ENCODE data around the gene AKR1E2.

The AKR1E2 gene

DNA sequence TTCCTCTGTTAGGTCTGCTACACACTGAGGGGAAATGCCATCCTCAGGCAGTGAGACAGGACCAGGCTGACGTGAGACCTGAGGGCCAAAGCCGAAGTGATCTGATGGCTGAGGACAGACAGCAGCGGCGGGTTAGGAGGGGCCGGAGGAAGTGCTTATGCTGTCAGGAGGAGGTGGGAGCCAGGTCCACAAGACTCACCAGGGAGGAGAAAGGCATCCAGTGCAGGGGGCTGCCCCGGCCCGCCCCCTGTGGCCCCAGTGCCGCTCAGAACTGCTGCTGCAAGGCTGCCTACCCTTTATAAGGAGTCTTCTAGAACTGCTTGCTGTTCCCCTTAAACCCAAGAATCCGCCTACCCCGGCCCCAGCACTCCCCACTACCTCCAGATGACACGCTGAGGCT is 19.8 kb downstream of the AKR1E2 start:
- DNase-seq (ENCODE audit: low read depth): no peak

DNA sequence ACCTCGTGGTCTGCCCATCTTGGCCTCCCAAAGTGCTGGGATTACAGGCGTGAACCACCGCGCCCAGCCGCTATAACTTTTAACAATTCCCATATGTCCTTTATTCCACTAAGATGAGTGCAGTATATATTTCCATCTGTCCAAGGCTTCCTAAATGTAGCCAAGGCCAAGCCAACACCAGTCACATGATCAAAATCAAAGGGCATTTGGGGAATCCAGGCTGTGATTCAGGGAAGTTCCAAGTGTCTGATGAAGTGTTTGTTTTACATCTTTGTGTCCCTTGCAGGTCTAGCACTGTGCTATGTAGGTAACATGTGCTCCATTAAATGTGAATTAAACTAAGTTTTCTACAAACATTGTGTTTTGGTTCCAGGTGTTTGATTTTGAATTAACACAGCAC is 20.8 kb downstream of the AKR1E2 start:
- DNase-seq (ENCODE audit: low read depth): no peak

DNA sequence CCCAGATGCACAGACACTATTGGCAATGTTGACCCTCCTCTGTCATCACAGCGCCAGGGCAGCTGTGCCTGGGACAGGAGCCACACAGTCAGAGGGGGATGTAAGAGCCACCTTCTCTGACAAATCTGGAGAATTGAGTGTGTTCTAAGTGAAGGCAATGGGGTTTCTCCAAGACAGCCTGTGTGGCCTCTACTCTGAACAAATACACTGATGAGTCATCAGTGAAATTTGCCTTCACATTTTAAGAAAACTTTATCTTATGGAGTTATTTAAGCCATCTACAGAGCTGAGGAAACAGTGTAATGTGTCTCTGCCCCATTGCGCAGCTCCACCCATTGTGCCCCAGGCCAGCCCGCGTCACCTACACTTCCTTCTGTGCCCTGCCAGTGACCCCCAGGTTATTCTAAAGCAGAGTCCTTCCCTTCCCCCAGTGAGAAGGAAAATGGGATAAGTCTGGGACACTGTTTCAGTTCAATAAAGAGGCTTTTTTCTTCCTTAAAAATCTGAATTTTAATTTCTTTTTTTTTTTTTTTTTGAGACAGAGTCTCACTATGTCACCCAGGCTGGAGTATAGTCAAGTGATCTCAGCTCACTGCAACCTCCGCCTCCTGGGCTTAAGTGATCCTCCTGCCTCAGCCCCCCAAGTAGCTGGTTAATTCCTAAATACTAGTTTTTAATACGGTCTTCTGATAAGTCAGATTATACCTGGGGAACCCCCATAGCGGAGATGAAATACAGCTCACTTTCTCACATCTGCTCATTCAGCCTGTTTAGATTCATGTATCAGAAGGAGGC is 21.8 kb downstream of the AKR1E2 start:
- DNase-seq (ENCODE audit: low read depth): no peak

DNA sequence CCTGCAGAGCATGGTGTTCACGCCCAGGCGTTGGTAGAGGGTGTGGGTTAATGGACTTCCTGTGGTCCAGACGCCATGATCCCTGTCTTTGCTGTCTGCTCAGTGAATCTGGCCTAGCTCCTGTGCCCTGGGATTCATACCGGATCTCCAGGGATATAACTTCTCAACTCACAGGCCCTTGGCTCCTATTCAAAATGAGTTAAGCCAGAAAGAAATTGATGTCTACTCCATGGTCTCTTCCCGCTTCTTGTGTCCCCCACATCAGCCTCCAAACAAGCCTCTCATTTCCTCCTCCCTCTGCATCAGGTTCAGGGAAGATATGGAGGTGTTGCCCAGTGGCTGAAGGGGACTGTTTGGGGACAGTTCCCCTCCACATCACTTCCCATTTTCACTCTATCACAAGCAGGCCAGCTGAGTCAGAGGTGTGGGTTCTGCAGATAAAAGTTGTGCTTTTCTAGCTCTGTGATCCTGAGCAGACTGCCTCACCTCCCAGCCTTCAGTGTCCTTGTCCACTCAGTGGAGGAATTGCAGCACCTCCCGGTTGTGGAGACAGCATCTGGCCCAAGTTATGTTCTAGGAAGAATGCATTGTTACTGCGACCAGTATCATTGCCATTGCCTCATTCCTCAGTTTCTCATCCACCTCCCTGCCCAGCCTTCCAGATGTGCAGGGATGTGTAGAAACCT is 22.5 kb downstream of the AKR1E2 start:
- no peak for DNase-seq (ENCODE audit: low read depth)

DNA sequence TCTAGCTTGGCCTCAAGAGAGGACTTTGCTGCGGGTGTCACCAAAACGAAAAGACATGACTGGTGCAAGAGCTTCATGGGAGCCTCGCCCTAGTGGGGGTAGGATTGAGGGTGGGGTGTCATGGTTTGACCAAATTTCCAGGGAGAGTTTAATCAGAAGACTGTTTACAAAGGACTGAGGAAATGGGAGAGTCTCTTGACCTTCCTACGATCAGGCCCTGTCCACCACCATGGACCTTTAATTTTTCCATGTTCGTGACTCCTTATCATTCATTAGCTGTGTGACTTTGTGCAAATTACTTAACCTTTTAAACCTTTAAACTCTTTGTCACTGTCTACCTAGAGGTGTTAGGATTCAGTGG is 23.0 kb downstream of the AKR1E2 start:
- DNase-seq (ENCODE audit: low read depth): no peak

DNA sequence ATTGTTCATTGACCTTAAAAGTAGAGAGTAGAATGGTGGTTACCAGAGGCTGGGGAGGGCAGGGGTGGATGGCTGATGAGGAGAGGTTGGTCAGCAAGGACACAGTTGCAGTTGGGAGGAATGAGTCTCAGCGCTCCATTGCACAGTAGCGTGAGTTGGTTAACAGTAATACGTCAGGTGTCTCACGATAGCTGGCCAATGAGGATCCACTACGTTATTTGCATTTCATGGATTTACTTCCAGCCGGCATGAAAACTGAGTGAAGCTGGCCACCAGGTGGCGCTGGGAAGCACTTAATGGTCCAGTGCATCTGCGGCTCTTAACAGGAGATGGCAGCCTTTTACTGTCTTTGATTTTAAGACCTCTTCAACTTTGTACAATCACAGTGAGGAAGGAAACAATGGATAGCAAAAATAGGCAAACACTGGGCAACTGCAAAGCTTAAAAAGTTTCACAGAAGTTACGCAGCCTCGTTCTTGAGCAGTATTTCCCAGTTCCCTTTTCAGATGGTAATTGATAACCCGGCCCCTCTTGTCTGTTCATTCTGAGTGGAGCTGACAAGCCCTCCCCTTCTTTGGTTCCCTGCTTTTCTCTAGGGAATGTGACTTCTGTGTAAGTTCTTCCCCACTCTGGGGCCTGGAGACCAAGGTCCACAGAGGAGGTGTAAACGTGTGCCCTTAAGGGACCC is 23.7 kb downstream of the AKR1E2 start:
- peak; percentile 87 for DNase-seq (ENCODE audit: low read depth)

DNA sequence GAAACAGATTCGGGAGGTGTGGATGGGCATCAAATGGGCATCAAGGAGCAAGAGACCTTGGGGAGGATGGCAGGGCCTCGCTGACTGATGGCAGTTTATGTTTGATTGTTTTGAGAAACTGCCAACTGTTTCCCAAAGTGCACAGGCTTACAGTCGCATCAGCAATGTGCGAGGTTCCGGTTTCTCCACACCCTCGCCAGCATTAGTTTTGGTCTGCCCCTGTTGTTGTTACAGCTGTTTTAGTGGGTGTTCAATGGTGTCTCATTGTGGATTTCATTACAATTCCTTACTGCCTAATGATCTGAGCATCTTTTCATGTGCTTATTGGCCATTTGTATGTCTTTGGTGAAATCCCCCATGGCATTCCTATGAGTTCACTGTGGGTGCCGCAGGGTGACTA is 24.4 kb downstream of the AKR1E2 start:
- no peak for DNase-seq (ENCODE audit: low read depth)

DNA sequence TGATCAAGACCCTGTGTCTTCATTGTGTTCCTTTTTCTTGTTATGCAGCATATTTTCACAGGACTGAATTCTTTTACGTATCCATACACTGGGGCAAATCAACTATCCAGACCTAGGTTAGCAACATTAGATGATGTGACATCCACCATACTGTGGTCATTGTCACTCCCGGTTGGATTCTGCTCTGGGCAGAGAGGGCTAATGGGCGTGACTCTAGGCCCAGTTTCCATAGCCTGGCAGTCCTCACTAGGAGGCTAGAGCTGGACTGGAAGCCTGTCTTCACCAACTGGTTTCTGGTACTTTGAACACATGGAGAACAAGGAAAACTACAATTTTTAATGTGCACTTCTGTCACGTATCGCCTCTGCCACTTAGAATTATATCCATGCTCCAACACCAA is 25.2 kb downstream of the AKR1E2 start:
- no peak for DNase-seq (ENCODE audit: low read depth)

DNA sequence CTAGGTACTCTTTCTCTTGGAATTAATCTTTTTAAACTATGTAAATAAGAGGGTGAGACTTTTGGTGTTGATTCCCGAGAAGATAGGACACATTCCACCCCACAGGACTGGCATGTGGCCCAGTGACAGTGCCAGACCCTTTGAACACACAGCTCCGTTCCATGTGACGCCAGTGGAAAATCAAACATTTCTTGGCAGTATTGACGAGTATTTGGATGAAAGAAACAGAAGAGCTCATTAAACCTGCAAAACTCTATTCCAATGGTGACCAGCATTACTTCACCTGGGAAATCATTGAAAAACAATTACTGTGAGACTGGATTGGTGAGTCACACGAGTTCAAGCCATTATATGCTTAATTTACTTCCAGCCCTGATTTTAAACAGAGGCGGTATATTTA is 25.8 kb downstream of the AKR1E2 start:
- DNase-seq (ENCODE audit: low read depth): no peak

DNA sequence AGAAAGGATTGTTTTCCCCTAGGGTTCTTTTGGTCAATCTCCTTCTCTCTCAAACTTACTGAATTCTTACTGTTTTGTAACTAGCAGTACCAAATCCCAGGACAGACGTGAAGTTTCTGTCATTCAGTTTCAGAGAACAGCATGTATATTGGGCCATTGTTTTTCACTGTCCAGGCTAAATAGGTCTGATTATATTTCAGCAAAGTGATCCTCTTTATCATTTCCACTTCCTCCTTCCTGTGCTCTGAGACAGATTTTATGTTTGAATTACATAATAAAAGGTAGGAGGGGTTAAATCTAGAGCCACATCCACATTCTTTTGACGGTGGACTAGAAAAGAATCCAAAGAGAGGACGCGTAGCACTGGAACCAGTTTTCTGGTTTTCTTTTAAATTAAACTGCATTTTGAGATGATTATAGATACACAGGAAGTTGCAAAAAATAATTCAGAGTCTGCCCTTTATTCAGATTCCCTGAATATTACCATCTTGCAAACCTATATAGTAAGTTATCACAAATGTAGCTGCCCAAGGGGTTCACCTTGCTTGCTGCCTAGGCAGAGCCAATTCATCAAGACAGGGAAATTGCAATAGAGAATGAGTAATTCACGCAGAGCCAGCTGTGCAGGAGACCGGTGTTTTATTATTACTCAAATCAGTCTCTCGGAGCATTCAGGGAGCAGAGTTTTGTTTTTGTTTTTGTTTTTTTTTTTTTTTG is 40.1 kb downstream of the AKR1E2 start:
- no peak for DNase-seq (ENCODE audit: low read depth)

DNA sequence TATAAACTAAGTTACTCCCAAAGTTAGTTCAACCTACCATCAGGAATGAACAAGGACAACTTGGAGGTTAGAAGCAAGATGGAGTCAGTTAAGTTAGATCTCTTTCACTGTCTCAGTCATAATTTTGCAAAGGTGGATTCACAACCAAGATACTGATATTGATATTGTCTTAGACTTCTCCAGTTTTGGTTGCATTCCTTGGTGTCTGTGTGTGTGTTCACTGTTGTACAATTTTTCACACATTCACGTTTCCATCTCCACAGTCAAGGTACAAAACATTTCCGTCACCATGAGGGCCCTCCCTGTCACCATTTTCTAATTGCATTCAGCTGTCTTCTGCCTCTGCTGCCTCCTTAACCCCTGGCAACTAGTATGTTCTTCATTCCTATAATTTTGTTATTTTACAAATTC is 41.1 kb downstream of the AKR1E2 start:
- DNase-seq (ENCODE audit: low read depth): no peak

DNA sequence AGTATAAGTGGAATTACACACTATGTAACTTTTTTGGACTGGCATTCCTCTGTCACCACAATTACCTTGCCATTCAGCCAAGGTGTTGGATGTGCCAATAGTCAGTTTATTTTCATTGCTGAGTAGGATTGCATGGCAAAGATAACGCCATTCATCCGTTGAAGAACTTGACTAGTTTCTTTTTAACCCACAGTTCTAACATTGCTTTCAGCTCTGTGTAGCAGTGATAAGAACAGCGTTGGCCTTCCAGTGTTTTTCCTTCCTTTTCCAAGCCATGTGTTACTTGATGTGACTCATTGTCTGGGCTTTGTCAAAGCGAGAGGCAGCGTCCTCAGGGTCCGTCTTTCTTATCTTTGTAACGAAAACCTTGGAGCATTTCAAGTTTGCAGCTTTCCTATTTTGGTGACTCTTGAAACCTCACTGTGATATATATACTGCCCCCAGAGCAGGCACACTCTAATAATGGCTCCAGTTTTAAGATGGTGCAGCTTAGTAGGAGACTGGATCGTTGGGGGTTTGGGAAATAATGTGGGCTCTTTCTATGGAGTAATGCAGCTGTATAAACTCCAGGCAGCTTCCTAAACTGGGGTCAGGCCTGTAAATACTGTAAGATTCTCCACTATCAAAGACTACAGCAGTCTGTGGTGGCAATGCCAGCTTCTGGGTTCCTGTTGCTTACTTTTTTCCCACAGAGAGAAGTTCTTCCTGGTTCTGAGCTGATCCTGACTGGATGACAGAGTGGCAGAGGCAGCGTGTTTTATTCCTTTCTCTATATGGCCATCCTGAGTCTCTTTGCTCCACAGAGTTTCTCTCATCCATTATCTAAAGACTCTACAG is 41.7 kb downstream of the AKR1E2 start:
- DNase-seq (ENCODE audit: low read depth): no peak

DNA sequence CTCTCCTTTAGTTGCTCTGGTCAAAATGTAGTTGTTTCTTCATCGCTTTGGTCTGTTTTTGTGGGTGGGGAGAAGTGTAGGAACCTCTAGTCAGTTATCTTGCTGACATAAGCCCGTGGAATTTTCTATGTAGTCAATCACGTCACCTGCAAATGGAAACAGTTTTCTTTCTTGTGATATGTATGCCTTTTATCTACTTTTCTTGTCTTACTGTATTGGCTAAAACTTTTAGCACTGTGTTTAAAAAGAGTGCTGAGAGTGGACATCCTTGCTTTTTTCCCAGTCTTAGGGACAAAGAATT is 42.3 kb downstream of the AKR1E2 start:
- DNase-seq (ENCODE audit: low read depth): no peak

DNA sequence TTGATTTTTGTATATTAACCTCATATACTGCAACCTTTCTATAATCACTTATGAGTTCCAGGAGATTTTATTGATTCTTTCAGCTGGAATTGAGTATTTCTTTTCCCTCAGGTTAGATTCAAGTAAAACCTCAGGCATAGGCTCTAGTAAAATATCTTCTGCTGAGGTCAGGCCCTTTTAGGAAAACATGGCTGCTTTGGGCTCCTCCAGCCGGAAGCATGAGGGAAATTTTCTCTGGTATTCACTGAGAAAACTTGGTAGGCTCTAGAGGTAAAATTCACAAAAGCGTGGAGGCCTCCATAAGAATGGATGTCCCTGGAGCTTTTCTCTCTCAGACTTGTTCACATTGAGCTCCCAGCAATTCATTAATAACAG is 56.7 kb downstream of the AKR1E2 start:
- no peak for DNase-seq (ENCODE audit: low read depth)

DNA sequence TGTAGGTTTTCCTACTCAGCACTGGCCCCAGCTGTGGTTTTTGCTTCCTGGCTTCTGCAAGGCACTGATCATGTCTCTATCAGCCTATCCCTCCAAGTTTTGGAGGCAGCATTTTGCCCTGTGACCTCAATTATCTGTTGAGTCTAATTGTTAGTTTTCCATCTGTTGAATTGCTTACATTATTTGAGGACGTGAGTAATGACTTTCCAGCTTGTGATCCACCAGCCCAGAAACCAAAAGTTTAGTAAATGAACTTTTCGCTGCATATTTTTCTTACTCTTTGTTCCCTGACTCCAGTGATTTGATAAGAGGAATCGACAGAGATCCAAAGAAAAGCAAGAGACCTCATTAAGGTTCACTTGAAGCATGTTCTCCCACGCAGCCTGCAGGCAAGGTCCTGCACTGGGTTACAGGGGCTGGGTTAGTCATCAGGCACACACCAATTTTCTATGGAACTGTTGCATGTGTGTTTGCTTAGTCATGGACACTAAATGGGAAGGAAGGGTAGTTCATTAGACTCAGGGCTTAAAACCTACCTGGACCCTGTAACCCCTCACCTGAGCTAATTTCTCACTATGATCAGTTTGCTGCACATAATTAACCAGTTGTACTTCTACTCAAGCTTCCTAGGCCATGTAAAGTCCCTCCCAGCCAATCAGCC is 57.2 kb downstream of the AKR1E2 start:
- no peak for DNase-seq (ENCODE audit: low read depth)

DNA sequence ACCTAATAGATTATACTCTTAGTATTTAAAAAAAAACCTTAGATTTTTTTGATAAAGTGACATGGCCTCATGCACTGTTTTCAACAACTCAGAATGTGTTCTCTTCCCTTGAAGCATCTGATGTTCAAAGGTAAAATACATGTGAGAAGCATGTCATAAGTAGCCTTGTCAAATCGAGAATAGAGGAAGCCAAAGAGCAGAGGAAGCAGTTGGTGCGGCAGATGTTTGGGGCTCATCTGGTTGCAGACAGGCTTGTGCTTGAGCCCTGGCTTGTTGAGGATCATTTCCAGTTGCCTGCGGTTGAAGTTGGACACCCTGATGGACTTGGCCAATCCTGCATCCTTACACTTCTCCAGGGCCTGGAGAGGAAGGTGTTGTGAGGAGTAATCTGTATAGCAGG is 59.2 kb downstream of the AKR1E2 start:
- DNase-seq (ENCODE audit: low read depth): no peak

DNA sequence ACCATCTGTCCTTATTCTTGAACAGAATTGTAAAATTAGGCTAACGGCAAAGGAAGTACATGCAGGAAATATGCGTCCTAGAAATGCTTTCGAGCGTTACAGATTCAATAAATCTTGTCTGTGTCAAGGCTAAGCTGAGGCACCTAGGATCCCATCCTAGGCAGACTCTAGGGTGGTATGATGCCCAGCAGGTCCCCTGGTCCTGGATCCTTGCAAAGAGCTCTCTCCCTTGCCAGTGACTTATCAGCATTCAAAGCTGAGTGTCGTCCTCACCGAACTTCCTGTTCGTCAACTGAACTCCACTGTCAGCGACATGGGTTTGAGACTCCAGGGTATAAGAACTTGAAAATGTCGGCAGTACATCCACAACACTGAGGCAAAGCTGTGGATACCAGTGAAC is 61.5 kb downstream of the AKR1E2 start:
- no peak for DNase-seq (ENCODE audit: low read depth)

DNA sequence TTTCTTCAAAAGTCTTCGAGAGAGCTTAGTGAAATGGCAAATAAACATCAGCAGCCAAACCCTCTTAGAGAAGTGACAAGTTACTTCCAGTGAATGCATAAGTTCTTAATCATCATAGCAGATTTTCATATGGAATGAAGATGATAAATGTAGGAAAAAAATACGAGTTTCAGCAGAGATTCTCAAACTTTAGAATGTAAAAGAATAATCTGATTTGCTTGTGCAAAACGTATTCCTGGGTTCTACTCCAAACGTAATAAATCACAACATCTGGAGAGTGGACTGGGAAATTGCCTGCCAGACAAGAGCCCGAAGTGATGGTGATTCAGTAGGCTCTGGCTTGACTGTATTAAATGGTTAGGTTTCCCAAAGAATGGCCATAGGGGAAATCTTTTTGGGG is 62.2 kb downstream of the AKR1E2 start:
- DNase-seq (ENCODE audit: low read depth): no peak

DNA sequence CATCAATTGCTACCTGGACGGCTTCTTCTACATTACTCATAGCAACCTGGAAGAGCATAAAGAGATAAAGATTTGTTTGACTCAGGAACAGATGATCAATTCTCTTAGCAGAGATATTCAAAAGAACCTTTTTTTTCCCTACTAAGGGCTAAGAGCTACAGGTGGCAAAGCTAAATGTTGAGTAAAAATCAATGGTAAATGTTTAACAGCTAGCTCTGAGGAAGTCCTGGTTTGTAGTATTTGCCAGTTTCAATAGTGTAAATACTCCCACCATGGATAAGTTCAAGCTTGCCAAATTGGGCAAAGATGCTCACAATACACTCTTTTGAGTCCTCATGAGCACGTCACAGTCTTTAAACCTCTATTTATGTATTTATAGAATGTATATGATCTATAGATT is 64.0 kb downstream of the AKR1E2 start:
- DNase-seq (ENCODE audit: low read depth): no peak

DNA sequence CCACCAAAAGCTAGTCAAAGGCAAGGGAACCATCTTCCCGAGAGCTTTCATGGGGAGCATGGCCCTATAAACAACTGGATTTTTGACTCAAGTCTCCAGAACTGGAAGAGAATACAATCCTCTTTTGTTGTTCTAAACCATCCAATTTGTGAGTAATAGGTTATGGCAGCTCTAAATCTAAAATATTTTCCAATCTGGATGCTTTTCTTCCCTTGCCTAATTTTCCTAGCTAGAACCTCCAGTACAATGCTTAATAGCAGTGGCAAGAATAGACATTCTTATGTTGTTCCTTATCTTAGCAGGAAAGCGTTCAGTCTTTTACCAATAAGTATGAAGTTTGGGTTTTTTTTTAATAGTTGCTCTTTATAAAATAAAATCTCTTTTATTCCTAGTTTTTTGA is 66.7 kb downstream of the AKR1E2 start:
- no peak for DNase-seq (ENCODE audit: low read depth)

DNA sequence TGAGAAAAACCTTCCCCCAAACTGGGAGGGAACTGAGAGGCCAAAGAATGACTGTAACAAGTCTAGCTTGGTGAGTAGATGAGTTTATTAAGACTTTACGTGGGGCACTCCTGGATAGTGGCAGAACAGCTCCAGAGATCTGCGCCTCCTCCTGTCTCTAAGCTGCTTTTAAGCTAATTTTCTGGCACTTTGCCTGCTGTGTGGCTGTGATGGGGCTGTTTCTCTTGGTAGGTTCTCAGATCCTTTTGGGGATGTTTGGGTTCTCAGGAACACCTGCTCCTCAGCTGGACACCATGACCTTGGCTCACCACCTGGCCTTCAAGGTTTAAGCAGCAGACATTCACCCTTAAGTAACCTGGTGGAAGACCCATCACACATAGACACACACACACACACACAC is 68.3 kb downstream of the AKR1E2 start:
- DNase-seq (ENCODE audit: low read depth): no peak
